CD14-positive monocyte (primary cell): ENCODE data around the gene NTRK3. TPM values are rescaled to one million over a fixed set of nuclear protein-coding genes. Genes with fewer than 3 reads are reported as not detected.

ENCODE experiments used
- DNase-seq, 3 donors: peaks; one replicate each; pipeline ENCODE4 v3.0.0-alpha.2; 2011 to 2022
- H2AFZ ChIP-seq: 2 replicates; pipeline ENCODE4 v1.6.0; 2012; ENCODE audit warnings: mild to moderate bottlenecking, low read depth, low read length, inconsistent platforms; ENCODE audit not compliant: insufficient read depth, poor library complexity, severe bottlenecking
- H3K27ac ChIP-seq, 2 donors: 1 replicate in 1 of 2; 2 replicates in 1 of 2; pipeline ENCODE4 v1.5.1; 2012 to 2013; ENCODE audit warnings: low read length in 2 of 2, control low read depth in 1 of 2, inconsistent platforms in 1 of 2, low read depth in 1 of 2, mild to moderate bottlenecking in 1 of 2
- H3K27me3 ChIP-seq, 2 donors: one replicate each; pipeline versions ENCODE4 v1.6.0 to v1.6.1; 2011 to 2013; ENCODE audit warnings: low read length in 2 of 2; ENCODE audit not compliant: control insufficient read depth in 2 of 2, insufficient read depth in 2 of 2
- H3K36me3 ChIP-seq, 2 donors: replicated peaks in 1 of 2; 1 replicate in 1 of 2; 2 replicates in 1 of 2; pipeline versions ENCODE4 v1.5.1 to v1.6.1; 2012 to 2013; ENCODE audit warnings: low read length in 2 of 2, control low read depth in 1 of 2, inconsistent platforms in 1 of 2, mild to moderate bottlenecking in 1 of 2; ENCODE audit not compliant: insufficient read depth in 2 of 2, control insufficient read depth in 1 of 2
- H3K4me1 ChIP-seq, 2 donors: 1 replicate in 1 of 2; 2 replicates in 1 of 2; pipeline versions ENCODE4 v1.5.1 to v1.6.1; 2012 to 2013; ENCODE audit warnings: low read length in 2 of 2, control low read depth in 1 of 2, inconsistent platforms in 1 of 2, mild to moderate bottlenecking in 1 of 2, moderate library complexity in 1 of 2; ENCODE audit not compliant: insufficient read depth in 2 of 2, control insufficient read depth in 1 of 2
- H3K4me2 ChIP-seq: replicated peaks from 2 replicates; pipeline ENCODE3; 2012; ENCODE audit warnings: low read length, moderate library complexity, mild to moderate bottlenecking; ENCODE audit not compliant: poor library complexity, severe bottlenecking; ENCODE audit errors: extremely low read depth
- H3K4me3 ChIP-seq, 3 experiments: fragments of 200-600 bp in 1 of 3; sonication (generic) in 1 of 3; replicated peaks in 1 of 3; 1 replicate in 2 of 3; 2 replicates in 1 of 3; pipeline ENCODE4 v1.5.1; 2011 to 2013; ENCODE audit warnings: low read length in 3 of 3, mild to moderate bottlenecking in 3 of 3, control low read depth in 2 of 3, low read depth in 2 of 3, inconsistent platforms in 1 of 3, moderate library complexity in 1 of 3
- H3K79me2 ChIP-seq: 2 replicates; pipeline ENCODE4 v1.6.0; 2012; ENCODE audit warnings: mild to moderate bottlenecking, control low read depth, inconsistent platforms, low read length, moderate library complexity; ENCODE audit not compliant: insufficient read depth
- H3K9ac ChIP-seq: 2 replicates; pipeline ENCODE4 v1.6.0; 2017; ENCODE audit warnings: low read length, mild to moderate bottlenecking; ENCODE audit not compliant: insufficient read depth, poor library complexity, severe bottlenecking
- H3K9me3 ChIP-seq, 2 donors: replicated peaks in 1 of 2; 1 replicate in 1 of 2; 2 replicates in 1 of 2; pipeline versions ENCODE4 v1.5.1 to v1.6.1; 2012 to 2013; ENCODE audit warnings: low read length in 2 of 2, control low read depth in 1 of 2; ENCODE audit not compliant: control insufficient read depth in 1 of 2, insufficient read depth in 1 of 2
- H4K20me1 ChIP-seq: 2 replicates; pipeline ENCODE4 v1.6.0; 2012; ENCODE audit warnings: mild to moderate bottlenecking, low read length, control low read depth, moderate library complexity; ENCODE audit not compliant: insufficient read depth
- H3K27ac Mint-ChIP-seq, 7 donors: one replicate each; pipeline ENCODE4 v1.8.0; 2020; ENCODE audit warnings: mild to moderate bottlenecking in 7 of 7, mixed read lengths in 7 of 7, moderate library complexity in 6 of 7, inconsistent platforms in 2 of 7
- H3K27me3 Mint-ChIP-seq, 3 donors: one replicate each; pipeline ENCODE4 v1.8.0; 2021 to 2022; ENCODE audit warnings: low read depth in 3 of 3, mild to moderate bottlenecking in 3 of 3, mixed read lengths in 3 of 3, moderate library complexity in 3 of 3, inconsistent platforms in 1 of 3
- H3K36me3 Mint-ChIP-seq, 2 donors: one replicate each; pipeline ENCODE4 v1.8.0; 2020; ENCODE audit warnings: mixed read lengths in 2 of 2, inconsistent platforms in 1 of 2, mild to moderate bottlenecking in 1 of 2
- H3K4me1 Mint-ChIP-seq: one replicate; pipeline ENCODE4 v1.8.0; 2020; ENCODE audit warnings: mild to moderate bottlenecking, mixed read lengths
- H3K4me3 Mint-ChIP-seq, 2 donors: one replicate each; pipeline ENCODE4 v1.8.0; 2020; ENCODE audit warnings: mild to moderate bottlenecking in 2 of 2, mixed read lengths in 2 of 2, moderate library complexity in 1 of 2
- H3K9me3 Mint-ChIP-seq, 7 donors: one replicate each; pipeline ENCODE4 v1.8.0; 2020 to 2022; ENCODE audit warnings: mixed read lengths in 7 of 7, mild to moderate bottlenecking in 6 of 7, moderate library complexity in 6 of 7, inconsistent platforms in 2 of 7
- WGBS: methylation state at CpG from one replicate; pipeline ENCODE4 v1.1.5; 2013; ENCODE audit warnings: missing lambda C conversion rate; ENCODE audit not compliant: insufficient coverage; 5-methylcytosine and 5-hydroxymethylcytosine counted together
- intact Hi-C, 2 donors: fragments of 100-400 bp; cut with micrococcal nuclease; formaldehyde crosslinking; loops; one replicate each; pipeline versions ENCODE4 v1.15.0 to v1.15.1; 2023
- polyA plus RNA-seq, 3 donors: library from polyadenylated mRNA; depleted of rRNA in 1 of 3; unstranded in 2 of 3; stranded (reverse) in 1 of 3; fragments of 300-500 nt in 2 of 3; fragments of >200 nt in 1 of 3; fragmentation: Illumina TruSeq in 2 of 3; gene quantifications; 1 replicate in 2 of 3; 2 replicates in 1 of 3; pipeline ENCODE4 v1.2.3, GENCODE V29; 2012 to 2021
- TF ChIP-seq, protein P1 (sequence below): fragments of 200-600 bp; IDR thresholded peaks from one replicate; pipeline ENCODE4 v1.8.0; 2022; ENCODE audit warnings: antibody characterized with exemption, mild to moderate bottlenecking

NTRK3 gene
- polyA plus RNA-seq, 3 donors = not detected

DNA sequence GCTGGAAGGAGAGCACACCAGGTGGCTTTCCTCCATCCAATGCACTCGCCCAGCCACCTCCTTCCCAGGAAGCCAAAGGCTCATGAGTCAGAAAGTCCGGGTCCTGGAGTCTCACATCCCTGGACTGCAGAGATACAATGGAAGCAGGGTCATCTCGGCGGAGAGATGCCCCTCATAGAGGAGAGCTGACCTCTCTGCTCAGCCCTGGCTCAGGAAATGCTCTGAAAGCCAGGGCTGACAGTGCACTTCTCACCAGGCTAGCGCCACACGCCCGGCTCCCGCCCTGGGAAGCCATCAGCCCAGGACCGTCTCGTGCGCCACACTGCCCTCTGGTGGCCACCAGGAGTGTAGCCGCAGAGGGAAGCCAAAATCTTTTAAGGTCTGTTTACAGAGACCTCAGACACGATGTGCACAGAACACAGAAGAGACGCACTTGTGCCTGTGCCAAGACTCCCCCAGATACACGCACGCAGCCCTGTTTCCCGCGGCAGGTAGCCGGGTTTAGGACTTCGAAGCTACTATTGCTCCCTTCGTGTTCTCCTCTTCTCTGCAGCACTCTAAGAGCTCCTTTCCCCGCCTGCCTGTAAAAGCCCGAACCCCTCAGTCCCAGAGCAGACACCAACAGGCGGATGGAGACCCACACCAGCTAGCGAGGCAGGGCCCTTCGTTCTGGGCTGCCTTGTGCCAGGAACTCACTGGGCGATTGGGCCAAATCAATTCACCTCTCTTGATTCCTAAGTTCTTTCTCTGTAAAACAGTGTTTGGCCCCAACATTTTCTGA is 9.7 kb downstream of the NTRK3 start:
- H3K36me3 ChIP-seq = no peaks in the 10 kb centered on the region
- peaks cover 5 to 11% (median 6%) of the 10 kb centered on the region in 3 donors for H3K27me3 Mint-ChIP-seq
- H3K27ac ChIP-seq = no peak overlapping the region
- DNase-seq = peak; percentile 28 to 49 (median 41)
- no peaks in the 10 kb centered on the region for H3K79me2 ChIP-seq
- H3K4me1 Mint-ChIP-seq = peaks cover 5% of the 10 kb centered on the region
- no peak overlapping the region for H3K27ac Mint-ChIP-seq
- 6% methylated on average over 23 of the region's 27 CpGs for WGBS
- no peak overlapping the region for H3K4me3 ChIP-seq
- H2AFZ ChIP-seq = peak overlapping the region; percentile 21
- H3K9me3 Mint-ChIP-seq = no peaks in the 10 kb centered on the region
- no peaks in the 10 kb centered on the region for H3K36me3 Mint-ChIP-seq
- H3K27me3 ChIP-seq = no peaks in the 10 kb centered on the region
- intact Hi-C loops = no loop called here
- TF ChIP-seq, protein P1, sequence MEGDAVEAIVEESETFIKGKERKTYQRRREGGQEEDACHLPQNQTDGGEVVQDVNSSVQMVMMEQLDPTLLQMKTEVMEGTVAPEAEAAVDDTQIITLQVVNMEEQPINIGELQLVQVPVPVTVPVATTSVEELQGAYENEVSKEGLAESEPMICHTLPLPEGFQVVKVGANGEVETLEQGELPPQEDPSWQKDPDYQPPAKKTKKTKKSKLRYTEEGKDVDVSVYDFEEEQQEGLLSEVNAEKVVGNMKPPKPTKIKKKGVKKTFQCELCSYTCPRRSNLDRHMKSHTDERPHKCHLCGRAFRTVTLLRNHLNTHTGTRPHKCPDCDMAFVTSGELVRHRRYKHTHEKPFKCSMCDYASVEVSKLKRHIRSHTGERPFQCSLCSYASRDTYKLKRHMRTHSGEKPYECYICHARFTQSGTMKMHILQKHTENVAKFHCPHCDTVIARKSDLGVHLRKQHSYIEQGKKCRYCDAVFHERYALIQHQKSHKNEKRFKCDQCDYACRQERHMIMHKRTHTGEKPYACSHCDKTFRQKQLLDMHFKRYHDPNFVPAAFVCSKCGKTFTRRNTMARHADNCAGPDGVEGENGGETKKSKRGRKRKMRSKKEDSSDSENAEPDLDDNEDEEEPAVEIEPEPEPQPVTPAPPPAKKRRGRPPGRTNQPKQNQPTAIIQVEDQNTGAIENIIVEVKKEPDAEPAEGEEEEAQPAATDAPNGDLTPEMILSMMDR = peak; percentile 96
- H4K20me1 ChIP-seq = no peaks in the 10 kb centered on the region
- H3K9ac ChIP-seq = no peak overlapping the region
- no peak overlapping the region for H3K4me2 ChIP-seq
- no peaks in the 10 kb centered on the region for H3K9me3 ChIP-seq
- H3K4me3 Mint-ChIP-seq = no peak overlapping the region
- peaks cover 0 to 2% of the 10 kb centered on the region in 2 donors for H3K4me1 ChIP-seq

DNA sequence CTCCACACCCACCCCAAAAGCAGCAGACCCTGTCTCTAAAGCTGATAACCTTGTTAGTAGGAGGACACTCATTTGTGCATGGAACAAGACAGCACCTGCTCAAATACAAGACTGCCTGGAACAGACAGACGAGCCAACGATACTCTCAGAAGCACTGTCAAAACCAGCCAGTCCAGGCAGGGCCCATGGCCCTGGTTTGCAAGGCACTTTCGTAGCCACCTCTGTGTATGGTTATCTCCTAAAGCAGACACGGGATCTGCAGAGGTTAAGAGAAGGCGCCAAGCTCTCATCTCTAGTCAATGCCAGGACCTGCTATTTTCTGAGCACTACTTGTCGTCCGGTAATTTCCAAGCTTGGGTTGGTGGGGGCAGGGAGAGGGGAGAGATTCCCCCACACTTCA is 10.5 kb downstream of the NTRK3 start:
- H3K36me3 ChIP-seq = no peaks in the 10 kb centered on the region
- no peak overlapping the region for H3K4me2 ChIP-seq
- TF ChIP-seq, protein P1 = no peak
- no peaks in the 10 kb centered on the region for H4K20me1 ChIP-seq
- H3K9me3 ChIP-seq = no peaks in the 10 kb centered on the region
- Mint-ChIP-seq H3K4me1 (peaks cover 5% of the 10 kb centered on the region), H3K4me3 (peak overlapping the region in 1 of 2 donors; percentile 37), H3K9me3 (no peaks in the 10 kb centered on the region), H3K27ac (no peak overlapping the region), H3K36me3 (no peaks in the 10 kb centered on the region), H3K27me3 (peaks cover 5 to 11% (median 7%) of the 10 kb centered on the region in 3 donors)
- no peak overlapping the region for H3K27ac ChIP-seq
- H3K9ac ChIP-seq = no peak overlapping the region
- H2AFZ ChIP-seq = peak overlapping the region; percentile 21
- intact Hi-C loops = no loop called here
- H3K4me3 ChIP-seq = no peak overlapping the region
- H3K27me3 ChIP-seq = no peaks in the 10 kb centered on the region
- H3K79me2 ChIP-seq = no peaks in the 10 kb centered on the region
- no peak for DNase-seq
- 83% methylated on average over 4 of the region's 7 CpGs for WGBS
- peaks cover 0 to 2% of the 10 kb centered on the region in 2 donors for H3K4me1 ChIP-seq
